ENCODE data around the gene DALRD3.

DALRD3 gene

GRCh38 chr3:48974076-48974864 is 44.1 kb downstream of the DALRD3 start:
- DNase-seq: peak; percentile 21

- DNase-seq: no peak
These were observed 47.8 kb downstream of the DALRD3 start for GRCh38 chr3:48970586-48970985.

- no peak for DNase-seq
These were observed 51.5 kb downstream of the DALRD3 start for GRCh38 chr3:48966876-48967361.

- no peak for DNase-seq
These were observed 52.0 kb downstream of the DALRD3 start for GRCh38 chr3:48966367-48966766.
